HG03175 (cell line): Measurements from ENCODE around the gene AHNAK2.

ENCODE experiments used
- ATAC-seq: cut with Tn5 transposase; IDR thresholded peaks from one replicate; pipeline ENCODE4 v1.9.1; 2021; ENCODE audit warnings: mild to moderate bottlenecking, moderate library complexity; ENCODE audit not compliant: unreplicated experiment

AHNAK2 gene

DNA sequence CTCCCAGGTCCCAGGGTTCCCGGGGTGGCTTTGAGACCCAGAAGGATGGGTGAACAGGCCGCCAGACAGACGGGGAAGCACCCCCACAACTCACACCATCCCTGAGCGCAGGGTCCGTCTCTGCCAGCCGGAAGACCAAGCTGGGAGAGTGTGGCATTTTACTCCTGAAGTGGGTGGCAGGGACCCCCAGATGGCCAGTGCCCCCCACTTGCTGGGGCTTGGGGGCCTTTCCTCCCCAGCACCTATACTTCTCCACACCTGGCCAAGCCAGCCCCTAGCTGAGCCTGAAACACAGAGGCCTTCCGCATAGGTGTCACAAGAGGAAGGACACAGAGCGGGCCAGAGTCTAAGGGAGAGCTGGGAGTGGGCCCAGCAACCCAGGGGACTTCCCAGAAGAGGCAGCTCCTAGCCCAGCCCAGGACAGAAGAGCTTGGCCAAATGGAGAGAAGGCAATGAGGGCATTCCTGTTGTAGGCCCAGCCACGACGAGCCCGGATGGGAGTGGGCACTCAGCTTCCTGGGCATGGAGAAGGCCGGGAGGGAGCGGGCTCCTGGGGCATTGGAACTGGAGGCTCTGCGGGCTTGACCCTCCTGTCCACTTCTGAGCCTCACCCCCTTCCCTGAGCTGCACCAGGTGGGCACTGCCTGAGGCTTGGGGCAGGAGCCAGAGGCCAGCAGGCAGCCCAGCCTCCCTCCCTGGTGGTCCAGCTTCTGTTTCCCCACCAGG lies 3.3 kb downstream of the AHNAK2 start:
- ATAC-seq: no peak

- ATAC-seq: no peak
Measured at GRCh38 chr14:104974146-104974541, 4.0 kb downstream of the AHNAK2 start.

- ATAC-seq: no peak
Measured at GRCh38 chr14:104973385-104974145, 4.6 kb downstream of the AHNAK2 start.

DNA sequence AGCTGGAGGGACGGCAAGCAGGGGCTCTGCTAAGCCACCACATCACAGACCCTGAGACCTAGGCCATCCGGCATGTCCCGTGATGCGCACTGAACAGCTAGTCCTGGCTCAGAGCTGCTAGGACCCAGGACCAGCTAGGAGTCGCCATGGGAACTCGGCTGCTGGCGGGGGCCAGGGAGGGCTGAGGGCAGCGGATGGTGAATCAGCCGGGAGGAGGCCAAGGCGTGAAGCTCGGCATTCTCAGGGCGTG lies 5.1 kb downstream of the AHNAK2 start:
- ATAC-seq: no peak

GRCh38 chr14:104972301-104973134 lies 5.7 kb downstream of the AHNAK2 start:
- ATAC-seq: no peak

- no peak for ATAC-seq
Measured at GRCh38 chr14:104971447-104972240, 6.5 kb downstream of the AHNAK2 start.

- no peak for ATAC-seq
Measured at GRCh38 chr14:104970231-104971068, 7.7 kb downstream of the AHNAK2 start.

- ATAC-seq: no peak
Measured at GRCh38 chr14:104969741-104970230, 8.4 kb downstream of the AHNAK2 start.

- no peak for ATAC-seq
Measured at GRCh38 chr14:104968541-104969401, 9.4 kb downstream of the AHNAK2 start.

- no peak for ATAC-seq
Measured at GRCh38 chr14:104968153-104968527, 10.0 kb downstream of the AHNAK2 start.

DNA sequence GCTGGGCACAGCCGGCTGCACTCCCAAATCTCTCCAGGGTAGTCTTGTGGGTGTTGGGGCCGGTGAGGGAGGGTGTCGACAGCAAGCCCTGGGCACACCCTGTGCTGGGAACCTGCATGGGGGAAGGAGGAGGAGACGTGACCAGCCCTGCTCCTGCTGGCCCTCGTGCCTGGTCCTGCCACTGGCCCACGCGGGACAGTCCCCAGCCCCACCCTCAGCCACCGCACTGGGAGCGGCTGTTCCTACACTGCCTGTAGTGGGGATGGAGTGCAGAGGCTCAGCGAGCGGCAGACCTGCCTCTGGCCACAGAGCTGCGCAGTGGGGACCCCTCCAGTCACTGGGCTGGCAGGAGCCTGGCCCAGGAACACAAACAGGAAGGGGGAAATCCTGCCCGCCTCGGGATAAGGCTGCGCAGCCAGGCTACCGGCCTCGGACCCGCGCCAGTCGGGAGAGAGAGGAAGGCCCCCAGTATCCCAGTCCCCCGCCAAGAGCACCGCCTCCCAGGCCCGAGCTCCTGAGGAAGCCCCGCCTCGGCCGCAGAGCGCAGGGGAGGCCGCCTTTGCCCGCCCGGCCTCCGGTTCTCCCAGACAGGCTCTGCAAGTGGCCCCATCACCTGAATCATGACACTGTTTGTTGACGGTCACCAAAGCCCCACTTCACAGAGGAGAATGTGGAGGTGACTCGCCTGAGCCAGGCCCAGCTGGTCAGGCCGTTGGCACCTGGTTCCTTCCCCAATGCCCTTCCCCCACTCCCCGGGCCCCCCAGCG lies 10.6 kb downstream of the AHNAK2 start:
- no peak for ATAC-seq

- no peak for ATAC-seq
Measured at GRCh38 chr14:104966981-104967385, 11.2 kb downstream of the AHNAK2 start.

DNA sequence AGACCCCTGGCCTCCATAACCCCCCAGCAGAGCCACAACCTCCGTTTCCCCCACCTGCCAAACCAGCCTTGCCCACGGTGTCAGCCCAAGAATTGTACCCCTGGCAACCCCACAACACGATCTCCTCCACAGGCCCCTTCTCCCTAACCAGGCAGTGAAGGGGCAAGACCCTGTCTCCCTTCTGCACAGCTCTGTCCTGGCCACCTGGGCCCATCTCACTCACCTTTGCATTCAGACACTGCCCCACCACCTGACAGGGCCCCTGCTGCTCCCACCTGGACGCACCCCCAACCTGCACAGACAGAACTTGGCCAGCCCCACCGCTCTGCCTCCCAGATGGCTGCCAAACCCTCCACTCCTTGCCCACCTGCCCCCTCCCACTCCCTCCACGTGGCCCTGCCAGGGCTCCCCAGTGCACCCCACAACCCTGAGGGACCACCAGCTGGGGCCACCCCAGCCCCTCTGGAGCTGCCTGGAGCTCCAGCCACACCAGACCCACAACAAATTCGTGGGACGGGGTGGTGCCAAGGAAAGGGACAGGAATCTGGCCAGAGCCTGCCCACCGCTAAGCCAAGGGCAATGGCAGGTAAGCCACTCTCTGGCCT lies 11.8 kb downstream of the AHNAK2 start:
- ATAC-seq: no peak

DNA sequence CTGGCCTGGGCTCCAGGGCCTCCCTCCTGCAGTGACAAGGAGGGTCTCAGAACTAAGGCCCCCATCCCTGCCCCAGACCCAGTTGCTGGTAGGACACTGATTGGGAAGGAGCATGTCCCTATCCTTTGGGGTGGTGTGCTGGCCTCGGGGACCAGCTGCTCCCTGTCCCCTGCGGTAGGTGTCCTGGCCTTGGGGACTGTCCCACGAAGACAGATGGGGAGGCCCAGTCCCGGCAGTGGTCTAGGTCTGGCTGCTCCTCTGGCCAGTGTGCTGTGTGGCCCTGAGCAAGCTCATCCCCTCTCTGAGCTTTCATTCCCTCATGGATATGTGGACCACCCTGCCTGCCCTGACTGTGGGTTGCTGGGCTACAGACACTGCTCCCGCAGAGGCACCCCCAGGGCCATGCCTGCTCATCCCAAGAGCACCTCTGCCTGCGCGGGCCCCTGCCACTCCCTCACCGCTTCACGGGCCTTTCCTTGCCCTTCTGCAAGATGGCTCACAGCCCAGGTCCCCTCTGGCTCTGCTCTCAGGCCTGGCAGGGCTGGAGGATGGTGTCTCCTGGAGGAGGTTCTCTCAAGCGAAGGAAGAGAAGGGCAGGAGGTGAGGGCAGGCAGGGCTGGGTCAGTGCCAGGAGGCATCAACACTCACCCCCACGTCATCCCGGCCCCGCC lies 12.5 kb downstream of the AHNAK2 start:
- ATAC-seq: no peak

DNA sequence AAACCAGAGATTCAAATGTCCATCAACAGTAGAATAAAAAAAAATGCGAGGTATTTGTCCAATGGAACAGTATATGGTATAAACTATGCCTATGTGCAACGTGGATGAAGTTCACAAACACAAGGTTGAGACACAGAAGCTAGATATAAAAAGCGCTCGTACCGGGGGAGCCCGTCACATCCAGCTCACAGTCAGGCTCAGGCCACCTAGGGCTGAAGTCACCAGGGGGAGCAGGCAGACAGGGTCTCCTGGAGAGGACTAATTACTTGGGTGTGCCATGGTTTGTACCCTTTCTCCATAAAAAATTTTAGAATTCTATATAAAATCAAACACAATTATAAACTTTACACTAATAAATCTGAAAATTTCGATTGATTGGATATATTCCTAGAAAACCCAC lies 13.6 kb downstream of the AHNAK2 start:
- no peak for ATAC-seq

DNA sequence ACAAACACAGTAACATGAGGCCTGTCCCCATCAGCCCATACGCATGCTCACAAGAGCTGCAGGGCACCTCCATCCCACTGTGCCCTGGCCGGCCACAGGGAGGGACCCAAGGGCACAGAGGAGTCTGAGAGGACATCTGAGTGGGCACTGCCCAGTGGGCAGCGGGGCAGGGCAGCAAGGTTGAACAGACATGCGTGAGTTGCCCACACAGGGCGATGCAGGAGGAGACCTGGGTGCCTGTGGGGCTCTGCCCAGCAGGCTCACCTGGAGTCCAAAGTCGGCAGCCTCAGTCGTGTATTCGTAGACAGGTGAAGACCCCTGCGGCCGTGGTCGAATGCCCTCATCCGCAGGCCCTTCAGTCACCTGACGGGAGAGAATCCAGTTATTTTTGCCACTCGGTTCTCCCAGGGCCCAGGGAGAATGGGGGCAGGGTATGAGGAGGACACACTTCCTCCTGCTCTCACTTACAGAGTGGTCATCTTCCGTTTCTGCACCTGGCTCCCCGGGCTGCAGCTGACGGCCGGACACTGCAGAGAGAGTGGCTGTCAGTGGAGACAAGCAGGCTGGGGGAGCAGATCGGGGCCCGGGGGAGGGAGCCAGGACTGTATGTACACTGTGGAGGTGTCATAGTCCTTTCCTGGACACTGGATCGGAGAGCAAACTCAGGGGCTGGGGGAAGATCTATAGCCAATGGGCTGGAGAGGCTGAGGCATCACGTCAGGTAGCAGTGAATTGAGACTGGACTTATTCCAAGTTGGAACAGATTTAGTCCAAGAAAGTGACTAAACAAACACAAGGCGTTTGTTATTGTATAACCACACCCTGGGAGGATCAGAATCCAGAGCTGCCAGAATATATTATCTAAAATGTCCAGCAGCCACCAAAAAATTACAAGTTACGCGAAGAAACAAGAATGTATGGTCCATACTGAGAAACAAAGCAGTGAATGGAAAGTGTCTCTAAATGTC lies 20.7 kb downstream of the AHNAK2 start:
- ATAC-seq: no peak
